CD14-positive monocyte (primary cell): Measurements from ENCODE around the gene ADAMTS15. TPM values are rescaled to one million over a fixed set of nuclear protein-coding genes. Genes with fewer than 3 reads are reported as not detected.

Source experiments
- DNase-seq, 3 donors: peaks; one replicate each; pipeline ENCODE4 v3.0.0-alpha.2; 2011 to 2022
- H2AFZ ChIP-seq: 2 replicates; pipeline ENCODE4 v1.6.0; 2012; ENCODE audit warnings: mild to moderate bottlenecking, low read depth, low read length, inconsistent platforms; ENCODE audit not compliant: insufficient read depth, poor library complexity, severe bottlenecking
- H3K27ac ChIP-seq, 2 donors: 1 replicate in 1 of 2; 2 replicates in 1 of 2; pipeline ENCODE4 v1.5.1; 2012 to 2013; ENCODE audit warnings: low read length in 2 of 2, control low read depth in 1 of 2, inconsistent platforms in 1 of 2, low read depth in 1 of 2, mild to moderate bottlenecking in 1 of 2
- H3K27me3 ChIP-seq, 2 donors: one replicate each; pipeline versions ENCODE4 v1.6.0 to v1.6.1; 2011 to 2013; ENCODE audit warnings: low read length in 2 of 2; ENCODE audit not compliant: control insufficient read depth in 2 of 2, insufficient read depth in 2 of 2
- H3K36me3 ChIP-seq, 2 donors: replicated peaks in 1 of 2; 1 replicate in 1 of 2; 2 replicates in 1 of 2; pipeline versions ENCODE4 v1.5.1 to v1.6.1; 2012 to 2013; ENCODE audit warnings: low read length in 2 of 2, control low read depth in 1 of 2, inconsistent platforms in 1 of 2, mild to moderate bottlenecking in 1 of 2; ENCODE audit not compliant: insufficient read depth in 2 of 2, control insufficient read depth in 1 of 2
- H3K4me1 ChIP-seq, 2 donors: 1 replicate in 1 of 2; 2 replicates in 1 of 2; pipeline versions ENCODE4 v1.5.1 to v1.6.1; 2012 to 2013; ENCODE audit warnings: low read length in 2 of 2, control low read depth in 1 of 2, inconsistent platforms in 1 of 2, mild to moderate bottlenecking in 1 of 2, moderate library complexity in 1 of 2; ENCODE audit not compliant: insufficient read depth in 2 of 2, control insufficient read depth in 1 of 2
- H3K4me2 ChIP-seq: replicated peaks from 2 replicates; pipeline ENCODE3; 2012; ENCODE audit warnings: low read length, moderate library complexity, mild to moderate bottlenecking; ENCODE audit not compliant: poor library complexity, severe bottlenecking; ENCODE audit errors: extremely low read depth
- H3K4me3 ChIP-seq, 3 experiments: fragments of 200-600 bp in 1 of 3; sonication (generic) in 1 of 3; replicated peaks in 1 of 3; 1 replicate in 2 of 3; 2 replicates in 1 of 3; pipeline ENCODE4 v1.5.1; 2011 to 2013; ENCODE audit warnings: low read length in 3 of 3, mild to moderate bottlenecking in 3 of 3, control low read depth in 2 of 3, low read depth in 2 of 3, inconsistent platforms in 1 of 3, moderate library complexity in 1 of 3
- H3K79me2 ChIP-seq: 2 replicates; pipeline ENCODE4 v1.6.0; 2012; ENCODE audit warnings: mild to moderate bottlenecking, control low read depth, inconsistent platforms, low read length, moderate library complexity; ENCODE audit not compliant: insufficient read depth
- H3K9ac ChIP-seq: 2 replicates; pipeline ENCODE4 v1.6.0; 2017; ENCODE audit warnings: low read length, mild to moderate bottlenecking; ENCODE audit not compliant: insufficient read depth, poor library complexity, severe bottlenecking
- H3K9me3 ChIP-seq, 2 donors: replicated peaks in 1 of 2; 1 replicate in 1 of 2; 2 replicates in 1 of 2; pipeline versions ENCODE4 v1.5.1 to v1.6.1; 2012 to 2013; ENCODE audit warnings: low read length in 2 of 2, control low read depth in 1 of 2; ENCODE audit not compliant: control insufficient read depth in 1 of 2, insufficient read depth in 1 of 2
- H4K20me1 ChIP-seq: 2 replicates; pipeline ENCODE4 v1.6.0; 2012; ENCODE audit warnings: mild to moderate bottlenecking, low read length, control low read depth, moderate library complexity; ENCODE audit not compliant: insufficient read depth
- H3K27ac Mint-ChIP-seq, 7 donors: one replicate each; pipeline ENCODE4 v1.8.0; 2020; ENCODE audit warnings: mild to moderate bottlenecking in 7 of 7, mixed read lengths in 7 of 7, moderate library complexity in 6 of 7, inconsistent platforms in 2 of 7
- H3K27me3 Mint-ChIP-seq, 3 donors: one replicate each; pipeline ENCODE4 v1.8.0; 2021 to 2022; ENCODE audit warnings: low read depth in 3 of 3, mild to moderate bottlenecking in 3 of 3, mixed read lengths in 3 of 3, moderate library complexity in 3 of 3, inconsistent platforms in 1 of 3
- H3K36me3 Mint-ChIP-seq, 2 donors: one replicate each; pipeline ENCODE4 v1.8.0; 2020; ENCODE audit warnings: mixed read lengths in 2 of 2, inconsistent platforms in 1 of 2, mild to moderate bottlenecking in 1 of 2
- H3K4me1 Mint-ChIP-seq: one replicate; pipeline ENCODE4 v1.8.0; 2020; ENCODE audit warnings: mild to moderate bottlenecking, mixed read lengths
- H3K4me3 Mint-ChIP-seq, 2 donors: one replicate each; pipeline ENCODE4 v1.8.0; 2020; ENCODE audit warnings: mild to moderate bottlenecking in 2 of 2, mixed read lengths in 2 of 2, moderate library complexity in 1 of 2
- H3K9me3 Mint-ChIP-seq, 7 donors: one replicate each; pipeline ENCODE4 v1.8.0; 2020 to 2022; ENCODE audit warnings: mixed read lengths in 7 of 7, mild to moderate bottlenecking in 6 of 7, moderate library complexity in 6 of 7, inconsistent platforms in 2 of 7
- WGBS: methylation state at CpG from one replicate; pipeline ENCODE4 v1.1.5; 2013; ENCODE audit warnings: missing lambda C conversion rate; ENCODE audit not compliant: insufficient coverage; 5-methylcytosine and 5-hydroxymethylcytosine counted together
- intact Hi-C, 2 donors: fragments of 100-400 bp; cut with micrococcal nuclease; formaldehyde crosslinking; loops; one replicate each; pipeline versions ENCODE4 v1.15.0 to v1.15.1; 2023
- polyA plus RNA-seq, 3 donors: library from polyadenylated mRNA; depleted of rRNA in 1 of 3; unstranded in 2 of 3; stranded (reverse) in 1 of 3; fragments of 300-500 nt in 2 of 3; fragments of >200 nt in 1 of 3; fragmentation: Illumina TruSeq in 2 of 3; gene quantifications; 1 replicate in 2 of 3; 2 replicates in 1 of 3; pipeline ENCODE4 v1.2.3, GENCODE V29; 2012 to 2021
- TF ChIP-seq, protein P1 (sequence below): fragments of 200-600 bp; IDR thresholded peaks from one replicate; pipeline ENCODE4 v1.8.0; 2022; ENCODE audit warnings: antibody characterized with exemption, mild to moderate bottlenecking

The ADAMTS15 gene
- polyA plus RNA-seq, 3 donors, result not detected

DNA sequence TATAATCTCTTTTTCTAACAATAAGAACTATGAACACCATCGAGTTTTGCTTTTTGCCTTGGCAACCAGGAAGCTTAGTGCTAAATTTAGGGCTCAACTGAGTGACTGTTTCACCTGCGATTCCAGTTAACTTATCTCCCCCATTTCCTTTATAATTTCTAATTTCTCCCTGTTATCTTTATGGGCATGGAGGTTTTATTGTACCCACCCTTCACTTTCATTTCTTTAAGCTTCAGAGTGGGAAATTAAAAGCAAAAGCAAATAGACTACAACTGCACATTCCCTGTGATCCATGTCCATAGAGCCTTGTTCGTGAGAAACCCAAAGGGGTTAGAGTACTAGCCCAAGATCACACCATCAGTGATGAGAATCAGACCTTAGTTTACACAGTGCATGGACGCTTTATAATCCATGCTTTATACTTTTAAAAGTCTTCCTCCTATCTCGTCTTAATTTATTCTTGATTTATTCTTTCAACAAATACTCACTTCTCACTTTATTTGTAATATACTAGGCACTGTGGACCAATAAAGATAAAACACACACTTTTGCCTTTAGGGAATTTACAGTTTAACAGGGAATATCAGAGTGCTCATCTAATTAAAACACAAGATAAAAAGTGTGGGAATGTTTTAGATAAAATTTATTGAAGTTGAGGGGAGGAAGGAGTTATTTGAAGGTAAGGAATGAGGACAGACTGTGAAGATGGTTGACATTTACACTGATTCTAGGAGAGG lies 40.6 kb downstream of the ADAMTS15 start:
- Histone ChIP-seq H3K36me3 (no peaks in the 10 kb centered on the region), H3K79me2 (no peaks in the 10 kb centered on the region), H3K9ac (no peak overlapping the region), H3K4me1 (no peaks in the 10 kb centered on the region), H3K4me2 (no peak overlapping the region), H3K4me3 (no peak overlapping the region), H3K9me3 (no peaks in the 10 kb centered on the region), H4K20me1 (no peaks in the 10 kb centered on the region), H2AFZ (no peak overlapping the region), H3K27ac (no peak overlapping the region), H3K27me3 (no peaks in the 10 kb centered on the region)
- TF ChIP-seq, protein P1, sequence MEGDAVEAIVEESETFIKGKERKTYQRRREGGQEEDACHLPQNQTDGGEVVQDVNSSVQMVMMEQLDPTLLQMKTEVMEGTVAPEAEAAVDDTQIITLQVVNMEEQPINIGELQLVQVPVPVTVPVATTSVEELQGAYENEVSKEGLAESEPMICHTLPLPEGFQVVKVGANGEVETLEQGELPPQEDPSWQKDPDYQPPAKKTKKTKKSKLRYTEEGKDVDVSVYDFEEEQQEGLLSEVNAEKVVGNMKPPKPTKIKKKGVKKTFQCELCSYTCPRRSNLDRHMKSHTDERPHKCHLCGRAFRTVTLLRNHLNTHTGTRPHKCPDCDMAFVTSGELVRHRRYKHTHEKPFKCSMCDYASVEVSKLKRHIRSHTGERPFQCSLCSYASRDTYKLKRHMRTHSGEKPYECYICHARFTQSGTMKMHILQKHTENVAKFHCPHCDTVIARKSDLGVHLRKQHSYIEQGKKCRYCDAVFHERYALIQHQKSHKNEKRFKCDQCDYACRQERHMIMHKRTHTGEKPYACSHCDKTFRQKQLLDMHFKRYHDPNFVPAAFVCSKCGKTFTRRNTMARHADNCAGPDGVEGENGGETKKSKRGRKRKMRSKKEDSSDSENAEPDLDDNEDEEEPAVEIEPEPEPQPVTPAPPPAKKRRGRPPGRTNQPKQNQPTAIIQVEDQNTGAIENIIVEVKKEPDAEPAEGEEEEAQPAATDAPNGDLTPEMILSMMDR, result no peak
- no peaks in the 10 kb centered on the region for H3K4me1 Mint-ChIP-seq
- no peak for DNase-seq
- no peaks in the 10 kb centered on the region for H3K36me3 Mint-ChIP-seq
- peaks cover 3 to 10% (median 8%) of the 10 kb centered on the region in 3 donors for H3K27me3 Mint-ChIP-seq
- intact Hi-C loops, result no loop called here
- peaks cover 0 to 4% (median 2%) of the 10 kb centered on the region in 7 donors for H3K9me3 Mint-ChIP-seq
- WGBS, result 100% methylated on average over 1 of the region's 5 CpGs
- H3K4me3 Mint-ChIP-seq, result no peak overlapping the region
- no peak overlapping the region for H3K27ac Mint-ChIP-seq

DNA sequence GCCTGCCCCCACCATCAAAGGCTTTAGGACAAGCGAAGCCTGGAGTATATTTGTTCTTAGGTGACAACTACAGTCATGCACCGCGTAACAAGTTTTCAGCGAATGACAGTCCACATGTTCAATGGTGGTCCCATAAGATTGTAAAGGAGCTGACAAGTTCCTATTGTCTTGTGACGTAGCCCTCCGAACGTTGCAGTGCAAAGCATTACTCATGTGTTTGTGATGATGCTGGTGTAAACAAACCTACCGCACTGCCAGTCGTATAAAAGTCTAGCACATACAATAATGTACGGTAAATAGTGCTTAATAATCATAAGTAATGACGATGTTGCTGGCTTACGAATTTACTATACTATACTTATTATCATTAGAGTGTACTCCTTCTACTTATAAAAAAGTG lies 41.3 kb downstream of the ADAMTS15 start:
- Histone ChIP-seq H3K79me2 (no peaks in the 10 kb centered on the region), H3K36me3 (no peaks in the 10 kb centered on the region), H3K4me1 (no peaks in the 10 kb centered on the region), H3K9ac (no peak overlapping the region), H4K20me1 (no peaks in the 10 kb centered on the region), H3K27ac (no peak overlapping the region), H2AFZ (no peak overlapping the region), H3K4me2 (no peak overlapping the region), H3K27me3 (no peaks in the 10 kb centered on the region), H3K9me3 (no peaks in the 10 kb centered on the region), H3K4me3 (no peak overlapping the region)
- Mint-ChIP-seq H3K4me3 (no peak overlapping the region), H3K27ac (no peak overlapping the region), H3K36me3 (no peaks in the 10 kb centered on the region), H3K9me3 (peaks cover 0 to 4% (median 2%) of the 10 kb centered on the region in 7 donors), H3K4me1 (no peaks in the 10 kb centered on the region), H3K27me3 (peaks cover 3 to 10% (median 8%) of the 10 kb centered on the region in 3 donors)
- WGBS, result 95% methylated on average over 4 of the region's 12 CpGs
- no peak for DNase-seq
- TF ChIP-seq, protein P1, result no peak
- intact Hi-C loops, result no loop called here
